KMS-11 (cell line): ENCODE results near the gene TEKT5.
"Not testable (repeated sequence)": the region's sequence is repeated elsewhere in the genome, so short reads cannot be mapped to it uniquely, and the experiment has no call there.

ENCODE experiments used
- H2AFZ ChIP-seq: fragments of 200-600 bp; sonication (generic); 2 replicates; pipeline ENCODE4 v1.6.1; 2016; ENCODE audit warnings: antibody characterized with exemption, mixed run types, low read depth
- H3K27ac ChIP-seq: fragments of 200-600 bp; sonication (generic); 2 replicates; pipeline ENCODE4 v1.6.1; 2016; ENCODE audit warnings: mild to moderate bottlenecking, mixed run types
- H3K27me3 ChIP-seq: fragments of 200-600 bp; sonication (generic); 2 replicates; pipeline ENCODE4 v1.6.1; 2017; ENCODE audit warnings: mild to moderate bottlenecking, low read depth, mixed run types, moderate library complexity; ENCODE audit not compliant: insufficient read depth
- H3K36me3 ChIP-seq: fragments of 200-600 bp; sonication (generic); 2 replicates; pipeline ENCODE4 v1.6.1; 2017; ENCODE audit warnings: mild to moderate bottlenecking, mixed run types; ENCODE audit not compliant: insufficient read depth
- H3K4me1 ChIP-seq: fragments of 200-600 bp; sonication (generic); 2 replicates; pipeline ENCODE4 v1.6.1; 2016; ENCODE audit warnings: mild to moderate bottlenecking, low read depth, mixed run types; ENCODE audit not compliant: poor library complexity, severe bottlenecking
- H3K4me2 ChIP-seq: fragments of 200-600 bp; sonication (generic); 2 replicates; pipeline ENCODE4 v1.7.0; 2016; ENCODE audit warnings: mild to moderate bottlenecking, mixed run types
- H3K4me3 ChIP-seq: fragments of 200-600 bp; sonication (generic); IDR thresholded peaks from 2 replicates; pipeline ENCODE4 v1.6.1; 2017; ENCODE audit warnings: low read depth, low read length, mixed read lengths; ENCODE audit not compliant: insufficient read depth
- H3K79me2 ChIP-seq: fragments of 200-600 bp; sonication (generic); 2 replicates; pipeline ENCODE4 v1.6.1; 2016; ENCODE audit warnings: low read depth, mixed run types; ENCODE audit not compliant: insufficient read depth
- H3K9ac ChIP-seq: fragments of 200-600 bp; sonication (generic); 2 replicates; pipeline ENCODE4 v1.6.1; 2016; ENCODE audit warnings: mild to moderate bottlenecking, mixed run types
- H4K20me1 ChIP-seq: fragments of 200-600 bp; sonication (generic); 2 replicates; pipeline ENCODE4 v1.6.1; 2016; ENCODE audit warnings: mild to moderate bottlenecking, mixed run types; ENCODE audit not compliant: insufficient read depth
- CTCF ChIP-seq: fragments of 200-600 bp; sonication (generic); conservative IDR thresholded peaks from 2 replicates; pipeline ENCODE4 v1.6.1; 2017; ENCODE audit warnings: low read depth, mild to moderate bottlenecking, antibody characterized with exemption, low read length, moderate library complexity, mixed read lengths

Gene TEKT5

GRCh38 chr16:10679921-10680320 is 14.8 kb downstream of the TEKT5 start:
- H3K9ac ChIP-seq, result no peak overlapping the region
- H3K4me1 ChIP-seq, result no peaks in the 10 kb centered on the region
- H3K27me3 ChIP-seq, result no peaks in the 10 kb centered on the region
- TF ChIP-seq CTCF, result no peak
- no peaks in the 10 kb centered on the region for H3K79me2 ChIP-seq
- no peak overlapping the region for H3K4me2 ChIP-seq
- H3K4me3 ChIP-seq, result no peak overlapping the region
- no peak overlapping the region for H2AFZ ChIP-seq
- no peaks in the 10 kb centered on the region for H3K36me3 ChIP-seq
- H3K27ac ChIP-seq, result no peak overlapping the region
- H4K20me1 ChIP-seq, result no peaks in the 10 kb centered on the region

- H3K27ac ChIP-seq, H3K9ac ChIP-seq, H3K27me3 ChIP-seq, H3K79me2 ChIP-seq, H3K4me2 ChIP-seq, H3K4me3 ChIP-seq, H4K20me1 ChIP-seq, H3K4me1 ChIP-seq, H3K36me3 ChIP-seq, H2AFZ ChIP-seq: not testable (repeated sequence)
These were observed 15.3 kb downstream of the TEKT5 start for GRCh38 chr16:10679441-10679840.

GRCh38 chr16:10678655-10679054 is 16.1 kb downstream of the TEKT5 start:
- no peak overlapping the region for H3K9ac ChIP-seq
- H4K20me1 ChIP-seq, result no peaks in the 10 kb centered on the region
- no peak overlapping the region for H3K4me2 ChIP-seq
- H3K27ac ChIP-seq, result no peak overlapping the region
- H3K36me3 ChIP-seq, result no peaks in the 10 kb centered on the region
- no peaks in the 10 kb centered on the region for H3K4me1 ChIP-seq
- no peak overlapping the region for H2AFZ ChIP-seq
- no peaks in the 10 kb centered on the region for H3K79me2 ChIP-seq
- no peak for TF ChIP-seq CTCF
- no peak overlapping the region for H3K4me3 ChIP-seq
- no peaks in the 10 kb centered on the region for H3K27me3 ChIP-seq

- TF ChIP-seq CTCF, result no peak
- no peak overlapping the region for H3K9ac ChIP-seq
These were observed 18.4 kb downstream of the TEKT5 start for GRCh38 chr16:10676284-10676683.

GRCh38 chr16:10675861-10676260 is 18.9 kb downstream of the TEKT5 start:
- Histone ChIP-seq H2AFZ (no peak overlapping the region), H3K27ac (no peak overlapping the region), H3K36me3 (no peaks in the 10 kb centered on the region), H3K4me2 (no peak overlapping the region), H4K20me1 (no peaks in the 10 kb centered on the region), H3K79me2 (no peaks in the 10 kb centered on the region), H3K27me3 (no peaks in the 10 kb centered on the region), H3K4me1 (no peaks in the 10 kb centered on the region), H3K9ac (no peak overlapping the region), H3K4me3 (no peak overlapping the region)
- no peak for TF ChIP-seq CTCF

More at GRCh38 chr16:10676284-10676683, 18.4 kb downstream of the TEKT5 start:
- Histone ChIP-seq H3K27me3 (no peaks in the 10 kb centered on the region), H3K36me3 (no peaks in the 10 kb centered on the region), H3K27ac (no peak overlapping the region), H3K79me2 (no peaks in the 10 kb centered on the region), H3K4me1 (no peaks in the 10 kb centered on the region), H3K4me2 (no peak overlapping the region), H3K4me3 (no peak overlapping the region), H4K20me1 (no peaks in the 10 kb centered on the region), H2AFZ (no peak overlapping the region)
